Lower leg skin (tissue), 4 donors: Measurements from ENCODE around the gene ANKK1. TPM values are rescaled to one million over a fixed set of nuclear protein-coding genes. Genes with fewer than 3 reads are reported as not detected.
A peak's percentile ranks its signal among the peaks of the same experiment; 100 is the strongest.

ENCODE experiments used
- DNase-seq, 2 donors: peaks; one replicate each; pipeline ENCODE4 v3.0.0-alpha.2; 2019; ENCODE audit warnings: low spot score in 2 of 2
- H3K4me3 ChIP-seq: fragments of 200-600 bp; sonication (generic); 2 replicates; pipeline ENCODE4 v1.5.1; 2017; ENCODE audit warnings: mild to moderate bottlenecking, low read depth; ENCODE audit not compliant: poor library complexity, severe bottlenecking
- CTCF ChIP-seq, 3 donors: fragments of 450-650 bp; IDR thresholded peaks; one replicate each; pipeline ENCODE4 v1.5.1; 2016; ENCODE audit warnings: antibody characterized with exemption in 3 of 3, mild to moderate bottlenecking in 3 of 3, moderate library complexity in 2 of 3
- POLR2A ChIP-seq, 2 donors: fragments of 450-650 bp; IDR thresholded peaks; one replicate each; pipeline ENCODE4 v1.6.1; 2016 to 2017; ENCODE audit warnings: antibody characterized with exemption in 2 of 2, mild to moderate bottlenecking in 1 of 2, moderate library complexity in 1 of 2
- WGBS, 2 donors: methylation state at CpG; one replicate each; pipeline ENCODE4 v1.1.5; 2018; 5-methylcytosine and 5-hydroxymethylcytosine counted together
- intact Hi-C: fragments of 100-400 bp; cut with DNase I; formaldehyde crosslinking; loops from one replicate; pipeline ENCODE4 v1.15.0; 2023; ENCODE audit warnings: low total_unique reads
- microRNA-seq, 2 donors: library from miRNA; unstranded; fragments of <30 nt; microRNA quantifications; one replicate each; pipeline ENCODE4, GENCODE V29; 2016; ENCODE audit warnings: borderline replicate concordance in 2 of 2, borderline number of aligned reads in 1 of 2
- total RNA-seq, 4 donors: library from RNA; depleted of rRNA; stranded (reverse); fragments of >200 nt; gene quantifications; one replicate each; pipeline ENCODE4 v1.1.0, GENCODE V29; 2016

The ANKK1 gene
- total RNA-seq, 4 donors from 2014 or later: 1.3 to 8.4 (median 3.5) TPM

GRCh38 chr11:113446938-113447337 lies 59.4 kb downstream of the ANKK1 start:
- H3K4me3 ChIP-seq: no peak overlapping the region
- DNase-seq: peak in 1 of 2 donors; percentile 26
- TF ChIP-seq CTCF (IDR thresholded peaks at IDR 0.05) (no peak), POLR2A (IDR thresholded peaks at IDR 0.05) (no peak)
- 31 to 42% methylated on average over 5 to 6 of the region's 6 CpGs for WGBS, 2 donors
- intact Hi-C loops: no loop called here

- WGBS, 2 donors: 49 to 50% methylated on average over 8 of the region's 8 CpGs
- H3K4me3 ChIP-seq: no peak overlapping the region
- TF ChIP-seq CTCF (IDR thresholded peaks at IDR 0.05) (no peak), POLR2A (IDR thresholded peaks at IDR 0.05) (no peak)
Measured at GRCh38 chr11:113447621-113448315, 60.2 kb downstream of the ANKK1 start.

DNA sequence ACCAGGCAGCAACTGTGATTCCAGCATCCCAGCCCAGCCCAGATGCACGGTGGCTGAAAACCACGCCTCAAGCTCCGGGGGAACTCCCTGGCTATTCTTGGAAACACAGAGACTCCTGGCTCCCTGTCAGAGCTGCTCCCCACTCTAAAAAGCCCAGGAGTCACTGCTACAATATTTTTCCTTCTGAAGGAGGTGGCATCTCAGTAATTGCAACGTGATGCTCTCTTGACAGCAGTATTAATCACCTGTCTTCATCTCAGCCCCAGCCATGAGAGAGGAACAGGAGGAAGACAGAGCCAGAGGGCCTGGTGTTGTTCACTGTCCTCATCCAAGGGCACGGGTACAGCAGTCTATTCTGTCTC lies 60.7 kb downstream of the ANKK1 start:
- H3K4me3 ChIP-seq: no peak overlapping the region
- TF ChIP-seq CTCF (IDR thresholded peaks at IDR 0.05) (no peak), POLR2A (IDR thresholded peaks at IDR 0.05) (no peak)
- DNase-seq: no peak
- 24 to 26% methylated on average over 4 to 5 of the region's 5 CpGs for WGBS, 2 donors
- intact Hi-C loops: no loop called here

More at GRCh38 chr11:113447621-113448315, 60.2 kb downstream of the ANKK1 start:
- intact Hi-C loops: no loop called here
- DNase-seq: no peak

DNA sequence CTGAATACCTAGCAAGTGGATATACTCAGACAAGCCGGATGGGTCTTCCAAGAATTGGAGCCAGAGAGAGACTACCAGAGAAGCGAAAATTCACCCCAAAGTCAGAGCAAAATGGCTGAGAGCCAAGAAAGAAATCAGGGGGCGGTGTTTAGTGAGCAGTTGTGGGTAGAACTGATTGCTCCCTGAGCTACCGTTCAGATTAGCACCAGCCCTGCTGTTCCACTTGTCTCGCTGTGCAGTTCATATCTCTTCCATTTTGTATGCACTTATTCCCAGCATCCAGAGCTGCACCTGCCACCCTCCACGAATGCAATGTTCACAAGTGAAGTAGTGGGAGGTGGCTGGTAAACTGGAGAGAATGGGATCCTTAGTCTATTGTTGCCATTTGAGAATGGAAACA lies 62.2 kb downstream of the ANKK1 start:
- no peak for DNase-seq
- WGBS, 2 donors: 75 to 83% methylated on average over 6 of the region's 6 CpGs
- intact Hi-C loops: no loop called here
- no peak overlapping the region for H3K4me3 ChIP-seq
- TF ChIP-seq POLR2A (IDR thresholded peaks at IDR 0.05) (no peak), CTCF (IDR thresholded peaks at IDR 0.05) (no peak)

Small RNAs within 50 kb of the gene (microRNA-seq; reads per million reads assigned to microRNA genes)
- gene MIR4301: 0 reads per million in 2 donors

Other genes with a start within 250 kb of the ANKK1 start
- gene TTC12, start 73.2 kb upstream of the ANKK1 start, total RNA-seq: 10 to 100 TPM; 14.5 to 48.2 (median 21.9) TPM
- gene DRD2, start 87.6 kb downstream of the ANKK1 start, total RNA-seq: under 1 TPM in 3 of 4 donors, not detected in 1; 0.11 to 0.81 (median 0.22) TPM